ENCODE data around the gene RARS2.

RARS2 gene

GRCh38 chr6:87573307-87574024, 16.3 kb downstream of the RARS2 start:
- DNase-seq (ENCODE audit: low read depth, low spot score), result no peak

DNA sequence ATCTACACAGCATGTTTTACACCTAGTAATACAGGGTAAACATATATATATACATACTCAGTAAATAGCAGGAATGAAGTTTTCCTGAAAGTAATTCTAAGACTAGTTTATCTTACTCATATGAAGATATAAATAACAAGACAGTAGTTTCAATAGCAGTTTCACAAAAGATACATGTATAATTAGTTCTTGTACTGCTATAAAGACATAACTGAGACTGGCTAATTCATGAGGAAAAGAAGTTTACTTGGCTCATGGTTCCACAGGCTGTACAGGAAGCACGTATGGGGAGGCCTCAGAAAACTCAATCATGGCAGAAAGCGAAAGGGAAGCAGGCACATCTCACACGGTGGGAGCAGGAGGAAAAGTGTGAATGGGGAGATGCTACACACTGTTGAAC, 16.9 kb downstream of the RARS2 start:
- DNase-seq (ENCODE audit: low read depth, low spot score), result no peak

GRCh38 chr6:87572021-87572420, 17.8 kb downstream of the RARS2 start:
- no peak for DNase-seq (ENCODE audit: low read depth, low spot score)

- no peak for DNase-seq (ENCODE audit: low read depth, low spot score)
Measured at GRCh38 chr6:87561017-87561416, 28.8 kb downstream of the RARS2 start.

GRCh38 chr6:87558446-87558845, 31.3 kb downstream of the RARS2 start:
- DNase-seq (ENCODE audit: low read depth, low spot score), result no peak

- DNase-seq (ENCODE audit: low read depth, low spot score), result no peak
Measured at GRCh38 chr6:87555506-87555905, 34.3 kb downstream of the RARS2 start.

DNA sequence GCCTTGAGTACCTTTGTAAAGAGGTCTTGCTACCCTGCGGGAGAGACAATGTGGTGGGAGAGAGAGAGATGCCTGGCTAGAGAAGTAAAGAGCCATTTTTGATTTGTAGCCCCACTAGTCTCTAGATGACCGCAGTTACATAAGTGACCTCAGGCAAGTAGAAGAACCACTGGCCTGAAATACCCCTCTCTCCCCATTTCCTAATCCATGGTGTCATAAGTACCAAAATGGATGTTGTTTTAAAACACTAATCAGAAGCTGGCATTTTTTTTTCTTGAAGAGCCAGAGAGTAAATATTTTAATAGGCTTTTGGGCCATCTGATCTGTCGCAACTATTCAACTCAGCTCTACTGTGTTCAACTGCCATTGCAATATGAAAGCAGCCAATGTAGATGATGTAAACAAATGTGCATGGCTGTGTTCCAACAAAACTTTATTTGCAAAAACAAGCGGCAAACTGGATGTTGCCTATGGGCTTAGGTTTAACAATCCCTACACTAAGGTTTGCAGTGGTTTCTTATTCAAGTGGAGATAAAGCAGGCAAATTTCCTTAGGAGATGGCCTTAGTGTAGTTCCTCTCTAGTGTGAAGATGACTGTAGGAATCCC, 36.5 kb downstream of the RARS2 start:
- no peak for DNase-seq (ENCODE audit: low read depth, low spot score)

GRCh38 chr6:87551799-87552198, 38.0 kb downstream of the RARS2 start:
- no peak for DNase-seq (ENCODE audit: low read depth, low spot score)

- DNase-seq (ENCODE audit: low read depth, low spot score), result no peak
Measured at GRCh38 chr6:87544474-87544735, 45.4 kb downstream of the RARS2 start.

DNA sequence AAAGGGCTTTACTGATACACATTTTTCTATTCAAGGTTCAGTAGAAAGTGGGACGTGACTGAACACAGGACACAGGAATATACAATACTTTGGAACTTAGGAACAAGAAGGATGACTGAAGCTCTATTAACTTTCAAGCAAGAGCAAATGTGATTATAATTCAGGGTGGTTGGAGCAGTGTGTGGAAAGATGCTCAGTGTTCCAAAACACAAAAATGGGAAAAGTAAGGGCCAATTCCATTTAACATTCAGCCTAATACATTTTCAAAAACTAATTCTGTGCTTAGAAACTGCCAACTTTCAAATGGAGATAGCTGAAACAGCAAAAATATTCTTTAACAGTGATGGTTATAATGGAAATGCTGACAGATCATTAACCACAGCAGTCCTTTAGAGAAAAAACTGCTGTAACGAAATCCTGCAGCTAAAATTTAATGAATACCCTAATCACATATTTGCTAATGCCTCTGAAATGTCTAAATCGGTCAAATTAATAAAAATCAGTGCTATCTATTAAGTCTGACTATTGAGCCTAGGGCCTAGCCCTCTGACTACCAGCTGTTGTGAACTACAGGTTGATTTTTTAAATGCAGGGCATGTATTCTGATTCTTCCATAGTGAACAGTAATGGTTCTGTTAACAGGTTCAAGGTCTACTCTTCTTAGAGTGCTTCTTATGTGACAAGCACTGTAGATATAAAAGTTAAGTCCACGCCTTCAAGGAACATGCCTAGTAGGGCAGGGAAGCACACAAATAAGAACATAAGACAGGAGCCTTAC, 45.9 kb downstream of the RARS2 start:
- no peak for DNase-seq (ENCODE audit: low read depth, low spot score)

- DNase-seq (ENCODE audit: low read depth, low spot score), result no peak
Measured at GRCh38 chr6:87541744-87542143, 48.0 kb downstream of the RARS2 start.

- DNase-seq (ENCODE audit: low read depth, low spot score), result no peak
Measured at GRCh38 chr6:87541041-87541440, 48.7 kb downstream of the RARS2 start.

- no peak for DNase-seq (ENCODE audit: low read depth, low spot score)
Measured at GRCh38 chr6:87540539-87540938, 49.2 kb downstream of the RARS2 start.

DNA sequence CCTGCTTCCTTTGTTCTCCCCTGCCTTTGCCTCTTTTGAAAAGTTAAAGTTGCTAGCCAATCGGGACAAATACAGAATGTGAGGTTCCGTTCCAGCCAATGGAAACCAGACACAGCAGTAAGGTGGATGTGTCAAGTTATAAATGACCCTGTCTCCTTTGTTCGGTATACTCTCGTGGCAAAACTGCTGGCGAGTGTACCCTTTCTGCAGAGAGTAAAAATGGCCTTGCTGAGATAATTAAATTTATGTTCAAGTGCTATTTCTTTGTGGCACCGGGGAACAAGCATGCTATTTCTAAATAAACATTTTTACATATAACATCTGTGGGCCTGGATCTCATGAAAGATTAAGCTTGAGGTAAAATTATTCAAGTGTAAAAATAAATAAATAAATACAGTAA, 50.2 kb downstream of the RARS2 start:
- DNase-seq (ENCODE audit: low read depth, low spot score), result no peak

GRCh38 chr6:87538510-87539260, 51.1 kb downstream of the RARS2 start:
- DNase-seq (ENCODE audit: low read depth, low spot score), result no peak

DNA sequence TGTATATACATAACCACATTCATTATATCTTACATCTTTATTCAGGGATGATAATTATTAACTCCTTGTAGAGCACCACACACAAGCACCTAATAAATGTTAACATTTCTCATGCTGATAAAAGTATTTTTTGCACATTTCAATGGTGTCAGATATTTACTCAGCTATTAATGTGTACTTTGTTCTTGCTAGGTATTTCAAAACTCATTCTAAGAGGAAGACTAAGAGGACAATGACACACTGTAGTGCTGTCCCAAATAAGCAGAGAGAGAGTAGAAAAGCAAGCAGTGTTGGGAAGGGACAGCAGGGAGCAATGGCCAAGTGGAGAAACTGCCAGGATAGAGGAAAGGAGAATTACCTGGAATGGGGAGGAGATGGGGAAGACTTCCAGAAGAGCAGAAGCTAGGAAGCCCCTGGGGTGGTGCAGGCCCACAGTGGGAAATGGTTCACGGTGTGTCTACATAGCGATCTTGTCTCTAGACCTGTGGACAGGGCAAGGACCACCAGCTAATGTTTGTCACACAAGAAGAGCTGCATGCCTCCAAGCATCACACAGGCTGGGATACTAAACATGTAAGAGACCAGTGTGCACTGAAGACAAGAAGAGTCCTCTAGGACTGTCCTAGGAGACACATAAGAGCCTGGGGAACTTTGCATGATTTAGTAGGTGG, 55.3 kb downstream of the RARS2 start:
- DNase-seq (ENCODE audit: low read depth, low spot score), result no peak

- no peak for DNase-seq (ENCODE audit: low read depth, low spot score)
Measured at GRCh38 chr6:87529221-87529620, 60.6 kb downstream of the RARS2 start.

DNA sequence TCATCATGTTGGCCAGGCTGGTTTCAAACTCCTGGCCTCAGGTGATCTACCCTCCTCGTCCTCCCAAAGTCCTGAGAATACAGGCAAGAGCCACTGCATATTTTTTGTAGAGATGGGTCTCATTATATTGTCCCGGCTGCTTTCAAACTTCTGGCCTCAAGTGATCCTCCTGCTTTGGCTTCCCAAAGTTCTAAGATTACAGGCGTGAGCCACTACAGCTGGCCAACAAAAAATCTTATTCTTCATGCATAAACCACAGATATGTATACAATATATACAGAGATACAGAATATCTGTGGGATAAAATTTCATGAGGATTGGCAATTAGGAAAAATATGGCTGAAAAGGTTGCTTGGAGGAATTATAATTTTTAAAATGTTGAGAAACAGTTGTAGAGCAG, 67.1 kb downstream of the RARS2 start:
- no peak for DNase-seq (ENCODE audit: low read depth, low spot score)

GRCh38 chr6:87518453-87518852, 71.3 kb downstream of the RARS2 start:
- DNase-seq (ENCODE audit: low read depth, low spot score), result no peak

- DNase-seq (ENCODE audit: low read depth, low spot score), result no peak
Measured at GRCh38 chr6:87514831-87515230, 75.0 kb downstream of the RARS2 start.

DNA sequence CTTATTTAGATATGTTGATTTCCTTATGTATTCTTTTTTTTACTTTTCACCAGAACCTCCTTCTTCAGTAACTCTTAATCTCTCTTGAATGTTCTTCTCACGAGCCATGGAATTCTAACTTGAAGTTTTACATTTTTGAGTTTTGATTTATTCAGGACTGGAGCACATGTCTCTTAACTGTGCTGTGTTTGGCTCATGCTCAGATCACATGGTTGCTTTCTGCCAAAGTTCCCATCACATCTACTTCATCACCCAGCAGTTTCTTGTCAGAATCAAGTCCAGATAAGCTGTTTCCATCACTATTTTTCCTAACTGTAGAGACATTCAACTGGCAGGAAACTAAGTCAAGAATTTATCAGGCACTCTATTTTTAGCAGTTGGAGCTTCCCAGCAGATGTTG, 85.3 kb downstream of the RARS2 start:
- DNase-seq (ENCODE audit: low read depth, low spot score), result no peak
